Large intestine (tissue), 3 donors: ENCODE data around the gene BCL2L2. TPM values are rescaled to one million over a fixed set of nuclear protein-coding genes. Genes with fewer than 3 reads are reported as not detected.
"Not testable (repeated sequence)": the region's sequence is repeated elsewhere in the genome, so short reads cannot be mapped to it uniquely, and the experiment has no call there.

Experiments
- DNase-seq, 2 donors: peaks; one replicate each; pipeline versions ENCODE4 v3.0.0 to v3.0.0-alpha.2; 2013
- H3K27ac ChIP-seq: one replicate; pipeline ENCODE4 v1.5.1; 2013; ENCODE audit warnings: low read length
- H3K27me3 ChIP-seq: 2 replicates; pipeline ENCODE4 v1.6.1; 2013; ENCODE audit warnings: low read length; ENCODE audit not compliant: control insufficient read depth, insufficient read depth
- H3K36me3 ChIP-seq: 2 replicates; pipeline ENCODE4 v1.6.1; 2013; ENCODE audit warnings: low read length; ENCODE audit not compliant: control insufficient read depth, insufficient read depth
- H3K4me1 ChIP-seq: one replicate; pipeline ENCODE4 v1.6.1; 2013; ENCODE audit warnings: low read length; ENCODE audit not compliant: control insufficient read depth, insufficient read depth
- H3K4me3 ChIP-seq: one replicate; pipeline ENCODE4 v1.5.1; 2013; ENCODE audit warnings: low read length
- H3K9me3 ChIP-seq: one replicate; pipeline ENCODE4 v1.6.1; 2013; ENCODE audit warnings: mild to moderate bottlenecking, low read depth, low read length, moderate library complexity; ENCODE audit not compliant: control insufficient read depth
- WGBS: methylation state at CpG from one replicate; pipeline ENCODE4 v1.1.5; 2013; ENCODE audit warnings: low lambda C conversion rate; ENCODE audit not compliant: insufficient coverage; 5-methylcytosine and 5-hydroxymethylcytosine counted together
- polyA plus RNA-seq: library from polyadenylated mRNA; unstranded; fragments of 120-200 nt; gene quantifications from one replicate; pipeline ENCODE4 v1.2.1, GENCODE V29; 2013

The BCL2L2 gene
- polyA plus RNA-seq, 1 donor: 53.8 TPM

GRCh38 chr14:23324455-23324846, 17.8 kb downstream of the BCL2L2 start:
- DNase-seq: no peak
- H3K4me1 ChIP-seq: peaks cover 7% of the 10 kb centered on the region
- no peaks in the 10 kb centered on the region for H3K9me3 ChIP-seq
- no peaks in the 10 kb centered on the region for H3K27me3 ChIP-seq
- no peak overlapping the region for H3K27ac ChIP-seq
- H3K4me3 ChIP-seq: no peak overlapping the region
- WGBS: no CpG with 5 or more reads among the region's 2 CpGs
- H3K36me3 ChIP-seq: peaks cover 31% of the 10 kb centered on the region

- H3K27ac ChIP-seq: no peak overlapping the region
- peaks cover 31% of the 10 kb centered on the region for H3K36me3 ChIP-seq
- no peak for DNase-seq
- no peaks in the 10 kb centered on the region for H3K9me3 ChIP-seq
- no peaks in the 10 kb centered on the region for H3K27me3 ChIP-seq
- 95% methylated on average over 2 of the region's 7 CpGs for whole genome bisulfite sequencing
- peaks cover 7% of the 10 kb centered on the region for H3K4me1 ChIP-seq
- no peak overlapping the region for H3K4me3 ChIP-seq
These were observed 18.4 kb downstream of the BCL2L2 start for GRCh38 chr14:23324993-23325392.

- H3K4me3 ChIP-seq, H3K27ac ChIP-seq, H3K27me3 ChIP-seq, DNase-seq, H3K4me1 ChIP-seq, H3K9me3 ChIP-seq: not testable (repeated sequence)
- no CpG with 5 or more reads among the region's 5 CpGs for WGBS
- H3K36me3 ChIP-seq: peaks cover 31% of the 10 kb centered on the region
These were observed 19.1 kb downstream of the BCL2L2 start for GRCh38 chr14:23325746-23326145.

GRCh38 chr14:23326491-23327332, 20.1 kb downstream of the BCL2L2 start:
- no peaks in the 10 kb centered on the region for H3K27me3 ChIP-seq

GRCh38 chr14:23327947-23328744, 21.5 kb downstream of the BCL2L2 start:
- 100% methylated on average over 1 of the region's 4 CpGs for WGBS
- H3K27me3 ChIP-seq: no peaks in the 10 kb centered on the region
- peaks cover 1% of the 10 kb centered on the region for H3K4me1 ChIP-seq

More at GRCh38 chr14:23326491-23327332, 20.1 kb downstream of the BCL2L2 start:
- peaks cover 31% of the 10 kb centered on the region for H3K36me3 ChIP-seq
- DNase-seq: no peak
- WGBS: 100% methylated on average over 1 of the region's 13 CpGs
- H3K9me3 ChIP-seq: no peaks in the 10 kb centered on the region
- H3K4me1 ChIP-seq: peaks cover 7% of the 10 kb centered on the region
- H3K4me3 ChIP-seq: no peak overlapping the region
- no peak overlapping the region for H3K27ac ChIP-seq

DNA sequence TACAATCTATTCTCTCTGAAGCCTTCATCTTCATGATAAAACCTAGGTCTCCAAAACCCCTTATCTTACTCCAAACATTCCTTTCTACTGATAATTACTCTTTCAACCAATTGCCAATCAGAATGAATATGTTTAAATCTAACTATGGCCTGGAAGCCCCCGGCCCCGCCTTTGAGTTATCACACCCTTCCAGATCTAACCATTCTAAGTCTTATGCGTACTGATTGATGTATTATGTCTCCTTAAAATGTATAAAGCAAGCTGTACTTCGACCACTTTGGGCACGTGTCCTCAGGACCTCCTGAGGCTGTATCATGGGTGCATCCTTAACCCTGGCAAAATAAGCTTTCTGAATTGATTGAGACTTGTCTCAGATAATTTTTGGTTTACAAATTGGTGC, 29.0 kb downstream of the BCL2L2 start:
- Histone ChIP-seq H3K4me3 (no peak overlapping the region), H3K27me3 (peaks cover 3% of the 10 kb centered on the region), H3K4me1 (no peaks in the 10 kb centered on the region), H3K27ac (no peak overlapping the region), H3K9me3 (no peaks in the 10 kb centered on the region), H3K36me3 (no peaks in the 10 kb centered on the region)
- no peak for DNase-seq
- WGBS: no CpG with 5 or more reads among the region's 5 CpGs

More at GRCh38 chr14:23327947-23328744, 21.5 kb downstream of the BCL2L2 start:
- Histone ChIP-seq H3K4me3 (no peak overlapping the region), H3K27ac (no peak overlapping the region), H3K9me3 (no peaks in the 10 kb centered on the region), H3K36me3 (peaks cover 26% of the 10 kb centered on the region)
- DNase-seq: peak; percentile 56 to 60

- H3K4me1 ChIP-seq: no peaks in the 10 kb centered on the region
- peaks cover 7% of the 10 kb centered on the region for H3K27me3 ChIP-seq
- DNase-seq: no peak
- no peaks in the 10 kb centered on the region for H3K36me3 ChIP-seq
- no CpG with 5 or more reads among the region's 1 CpG for WGBS
- H3K4me3 ChIP-seq: no peak overlapping the region
- no peak overlapping the region for H3K27ac ChIP-seq
- no peaks in the 10 kb centered on the region for H3K9me3 ChIP-seq
These were observed 33.1 kb downstream of the BCL2L2 start for GRCh38 chr14:23339506-23340268.

- no peak overlapping the region for H3K27ac ChIP-seq
- peaks cover 4% of the 10 kb centered on the region for H3K27me3 ChIP-seq
- WGBS: no CpG with 5 or more reads among the region's 3 CpGs
- H3K9me3 ChIP-seq: no peaks in the 10 kb centered on the region
- no peaks in the 10 kb centered on the region for H3K4me1 ChIP-seq
- H3K36me3 ChIP-seq: peaks cover 3% of the 10 kb centered on the region
- H3K4me3 ChIP-seq: no peak overlapping the region
- DNase-seq: no peak
These were observed 37.8 kb downstream of the BCL2L2 start for GRCh38 chr14:23344481-23344880.

GRCh38 chr14:23345987-23346692, 39.5 kb downstream of the BCL2L2 start:
- Histone ChIP-seq H3K4me3 (no peak overlapping the region), H3K36me3 (peaks cover 3% of the 10 kb centered on the region), H3K27me3 (peaks cover 4% of the 10 kb centered on the region), H3K27ac (no peak overlapping the region), H3K9me3 (no peaks in the 10 kb centered on the region), H3K4me1 (no peaks in the 10 kb centered on the region)
- DNase-seq: no peak
- no CpG with 5 or more reads among the region's 13 CpGs for WGBS
